HG02973 (cell line): Measurements from ENCODE around the gene CHST12.

ENCODE experiments used
- ATAC-seq: cut with Tn5 transposase; IDR thresholded peaks from one replicate; pipeline ENCODE4 v1.9.1; 2021; ENCODE audit warnings: moderate library complexity; ENCODE audit not compliant: unreplicated experiment

CHST12 gene

GRCh38 chr7:2403014-2403717, at the start of gene CHST12:
TSS of gene CHST12 (plus strand) at chr7:2403611. CDS start at chr7:2432640, 29,029 bp downstream.
- peak; percentile 33 for ATAC-seq

GRCh38 chr7:2353936-2354185, 49.5 kb upstream of the CHST12 start:
- peak; percentile 38 for ATAC-seq

- ATAC-seq, result peak; percentile 78
Measured at GRCh38 chr7:2354186-2354938, 49.0 kb upstream of the CHST12 start, which contains the start of gene EIF3B. TSS of gene EIF3B (plus strand) at chr7:2354827. CDS start at chr7:2354922, 95 bp downstream.

GRCh38 chr7:2354939-2355704, 48.3 kb upstream of the CHST12 start:
- peak; percentile 22 for ATAC-seq

- no peak for ATAC-seq
Measured at GRCh38 chr7:2355705-2356008, 47.8 kb upstream of the CHST12 start.

- ATAC-seq, result no peak
Measured at GRCh38 chr7:2357165-2357564, 46.2 kb upstream of the CHST12 start.

GRCh38 chr7:2357571-2357970, 45.8 kb upstream of the CHST12 start:
- ATAC-seq, result no peak

GRCh38 chr7:2358968-2359527, 44.4 kb upstream of the CHST12 start:
- ATAC-seq, result no peak

- ATAC-seq, result no peak
Measured at GRCh38 chr7:2359610-2360009, 43.8 kb upstream of the CHST12 start.

- ATAC-seq, result no peak
Measured at GRCh38 chr7:2360796-2361195, 42.6 kb upstream of the CHST12 start.

- ATAC-seq, result no peak
Measured at GRCh38 chr7:2362385-2363088, 40.9 kb upstream of the CHST12 start.

- ATAC-seq, result no peak
Measured at GRCh38 chr7:2369139-2369538, 34.3 kb upstream of the CHST12 start.

- no peak for ATAC-seq
Measured at GRCh38 chr7:2371329-2371728, 32.1 kb upstream of the CHST12 start.

GRCh38 chr7:2372724-2373123, 30.7 kb upstream of the CHST12 start:
- ATAC-seq, result no peak

GRCh38 chr7:2373124-2373556, 30.3 kb upstream of the CHST12 start:
- no peak for ATAC-seq

- no peak for ATAC-seq
Measured at GRCh38 chr7:2373646-2374045, 29.8 kb upstream of the CHST12 start.

- no peak for ATAC-seq
Measured at GRCh38 chr7:2374401-2374800, 29.0 kb upstream of the CHST12 start.

GRCh38 chr7:2374830-2375728, 28.3 kb upstream of the CHST12 start:
- ATAC-seq, result no peak

- ATAC-seq, result no peak
Measured at GRCh38 chr7:2376351-2377154, 26.9 kb upstream of the CHST12 start.
